Measurements from ENCODE around the gene CYP21A2.

DNA sequence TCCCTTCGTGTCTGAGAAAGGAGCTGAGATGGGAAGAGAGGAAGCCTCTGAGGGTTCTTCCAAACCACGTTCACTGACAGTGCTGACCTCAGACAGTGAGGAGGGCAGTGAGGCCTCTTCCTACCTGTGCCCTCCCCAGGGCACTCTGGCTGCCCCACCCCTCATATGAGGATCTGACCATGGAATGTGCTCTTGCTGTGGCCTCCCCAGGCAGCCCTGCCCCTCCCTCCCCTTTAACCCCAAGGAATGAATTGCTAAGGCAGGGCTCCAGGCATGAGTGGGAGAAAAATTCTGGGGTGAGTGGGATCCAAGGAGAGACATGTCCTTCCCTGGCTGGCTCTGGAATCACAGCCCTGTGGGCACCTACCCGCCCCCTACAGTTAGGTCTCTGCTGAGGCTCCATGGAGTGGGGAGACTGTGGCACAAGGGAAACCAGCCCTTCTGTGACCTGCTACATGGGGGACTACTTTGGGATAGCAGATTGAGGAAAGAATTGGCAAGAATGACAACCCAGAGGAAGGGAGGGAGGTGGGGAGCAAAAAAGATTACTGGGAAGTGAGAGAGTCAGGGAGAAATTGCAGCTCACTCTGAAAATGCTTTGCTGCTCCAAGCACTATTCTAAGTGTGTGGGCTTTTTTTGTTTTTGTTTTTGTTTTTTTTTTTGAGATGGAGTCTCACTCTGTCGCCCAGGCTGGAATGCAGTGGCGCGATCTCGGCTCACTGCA, 41.5 kb downstream of the CYP21A2 start:
- TF ChIP-seq TAF1 (IDR thresholded peaks at IDR 0.05; ENCODE audit: borderline replicate concordance, low read depth, low read length): no peak
- no peak for TF ChIP-seq POLR2A (IDR thresholded peaks at IDR 0.05; ENCODE audit: low read depth, low read length)

All from GM12892 (cell line).